ENCODE data around the gene LARGE2. TPM values are rescaled to one million over a fixed set of nuclear protein-coding genes. Genes with fewer than 3 reads are reported as not detected.

LARGE2 gene
- total RNA-seq, 2 experiments from 2014 or later: 0.54 to 0.64 TPM

GRCh38 chr11:45949992-45950407 lies 27.5 kb downstream of the LARGE2 start:
- Mint-ChIP-seq H3K4me1 (no peaks in the 10 kb centered on the region), H3K36me3 (peaks cover 13% of the 10 kb centered on the region), H3K4me3 (no peak overlapping the region), H3K27ac (no peak overlapping the region), H3K9me3 (ENCODE audit: low read depth) (no peaks in the 10 kb centered on the region), H3K27me3 (no peaks in the 10 kb centered on the region)
- ATAC-seq (no peak), DNase-seq (no peak)
- CTCF ChIA-PET: no interaction called here

GRCh38 chr11:45959851-45960250 lies 37.4 kb downstream of the LARGE2 start:
- CTCF ChIA-PET: interaction anchor here (1.8 kb wide), 1 partner anchor 117 kb away, joined by 4 read pairs; no protein-coding TSS in a partner anchor
- H3K27me3 Mint-ChIP-seq: no peaks in the 10 kb centered on the region
- no peak for ATAC-seq

GRCh38 chr11:45960387-45961095 lies 38.1 kb downstream of the LARGE2 start:
- H3K27me3 Mint-ChIP-seq: no peaks in the 10 kb centered on the region
- no peak for DNase-seq
- peaks cover 7% of the 10 kb centered on the region for H3K36me3 Mint-ChIP-seq
- H3K4me3 Mint-ChIP-seq: no peak overlapping the region
- CTCF ChIA-PET: interaction anchor here (1.2 to 1.8 kb wide), 2 partner anchors 46 to 118 kb away, joined by 3 to 4 read pairs; no protein-coding TSS in a partner anchor
- no peaks in the 10 kb centered on the region for H3K4me1 Mint-ChIP-seq
- H3K27ac Mint-ChIP-seq: no peak overlapping the region
- no peaks in the 10 kb centered on the region for H3K9me3 Mint-ChIP-seq (ENCODE audit: low read depth)
- no peak for ATAC-seq

More at GRCh38 chr11:45959851-45960250, 37.4 kb downstream of the LARGE2 start:
- no peak for DNase-seq
- Mint-ChIP-seq H3K9me3 (ENCODE audit: low read depth) (no peaks in the 10 kb centered on the region), H3K4me3 (no peak overlapping the region), H3K4me1 (no peaks in the 10 kb centered on the region), H3K27ac (no peak overlapping the region), H3K36me3 (peaks cover 13% of the 10 kb centered on the region)

- DNase-seq (no peak), ATAC-seq (no peak)
- Mint-ChIP-seq H3K27ac (no peak overlapping the region), H3K36me3 (peaks cover 5% of the 10 kb centered on the region), H3K27me3 (no peaks in the 10 kb centered on the region), H3K9me3 (ENCODE audit: low read depth) (no peaks in the 10 kb centered on the region), H3K4me1 (no peaks in the 10 kb centered on the region), H3K4me3 (no peak overlapping the region)
- CTCF ChIA-PET: interaction anchor here (1.2 kb wide), 1 partner anchor 45 kb away, joined by 3 read pairs; no protein-coding TSS in a partner anchor
These were observed 39.3 kb downstream of the LARGE2 start for GRCh38 chr11:45961751-45962240.

DNA sequence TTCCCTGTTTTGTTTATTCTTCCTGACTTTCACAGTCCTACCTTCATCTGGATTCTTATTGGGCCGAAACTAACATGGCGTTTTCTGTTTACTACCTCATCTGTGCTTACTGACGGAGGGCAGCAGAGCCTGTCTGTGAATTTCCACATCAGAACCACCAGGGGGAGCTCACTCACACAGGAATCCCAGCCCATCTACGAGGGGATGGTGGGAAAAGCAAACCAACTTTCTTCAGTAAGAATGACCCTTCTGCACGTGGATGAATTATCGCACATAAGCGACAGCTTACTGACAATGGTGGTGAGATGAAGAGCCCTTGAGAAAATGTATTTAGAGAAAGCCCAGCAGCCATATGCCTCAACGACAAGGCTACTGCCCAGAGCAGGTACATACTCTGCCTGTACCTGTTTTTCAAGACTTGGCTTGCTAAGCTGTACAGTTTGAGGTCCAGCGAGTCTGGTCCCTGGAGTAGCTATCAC lies 42.5 kb downstream of the LARGE2 start:
- Mint-ChIP-seq H3K27me3 (no peaks in the 10 kb centered on the region), H3K4me1 (no peaks in the 10 kb centered on the region), H3K9me3 (ENCODE audit: low read depth) (no peaks in the 10 kb centered on the region), H3K27ac (no peak overlapping the region), H3K36me3 (peaks cover 8% of the 10 kb centered on the region), H3K4me3 (no peak overlapping the region)
- CTCF ChIA-PET: interaction anchor here (0.7 to 4.5 kb wide), 40 partner anchors 9 to 353 kb away, joined by 3 to 43 read pairs (median 4); no protein-coding TSS in a partner anchor
- ATAC-seq (peak; percentile 94), DNase-seq (peak; percentile 69)

- Mint-ChIP-seq H3K36me3 (peaks cover 7% of the 10 kb centered on the region), H3K9me3 (ENCODE audit: low read depth) (no peaks in the 10 kb centered on the region), H3K4me1 (no peaks in the 10 kb centered on the region), H3K27me3 (no peaks in the 10 kb centered on the region), H3K27ac (no peak overlapping the region), H3K4me3 (no peak overlapping the region)
- ATAC-seq: no peak
- CTCF ChIA-PET: interaction anchor here (1.2 to 4.5 kb wide), 3 partner anchors 11 to 39 kb away, joined by 5 to 43 read pairs (median 5); no protein-coding TSS in a partner anchor
- DNase-seq: no peak
These were observed 45.0 kb downstream of the LARGE2 start for GRCh38 chr11:45967506-45967905.

DNA sequence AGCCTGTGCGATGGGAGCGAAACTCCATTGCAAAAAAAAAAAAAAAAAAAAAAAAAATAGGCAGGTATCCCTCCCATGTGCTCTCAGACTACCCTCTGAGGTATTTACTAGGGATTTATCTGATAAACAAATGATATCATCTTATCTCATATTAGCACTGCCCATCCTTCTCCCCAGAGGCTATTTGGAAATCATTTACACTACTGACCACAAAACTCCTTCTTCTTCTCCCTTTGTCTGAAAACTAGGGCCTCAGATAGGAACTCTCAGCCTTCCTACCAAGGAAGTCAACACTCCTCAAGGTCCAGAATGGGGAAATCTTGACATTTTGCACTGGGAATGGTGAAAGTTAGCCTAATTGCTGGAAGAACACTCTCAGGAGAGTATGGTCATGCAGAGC lies 46.4 kb downstream of the LARGE2 start:
- CTCF ChIA-PET: interaction anchor here (1.3 kb wide), 1 partner anchor 9 kb away, joined by 3 read pairs; no protein-coding TSS in a partner anchor
- peaks cover 7% of the 10 kb centered on the region for H3K36me3 Mint-ChIP-seq
- no peak overlapping the region for H3K4me3 Mint-ChIP-seq
- H3K27ac Mint-ChIP-seq: no peak overlapping the region
- DNase-seq (no peak), ATAC-seq (no peak)
- no peaks in the 10 kb centered on the region for H3K9me3 Mint-ChIP-seq (ENCODE audit: low read depth)
- no peaks in the 10 kb centered on the region for H3K27me3 Mint-ChIP-seq
- no peaks in the 10 kb centered on the region for H3K4me1 Mint-ChIP-seq

DNA sequence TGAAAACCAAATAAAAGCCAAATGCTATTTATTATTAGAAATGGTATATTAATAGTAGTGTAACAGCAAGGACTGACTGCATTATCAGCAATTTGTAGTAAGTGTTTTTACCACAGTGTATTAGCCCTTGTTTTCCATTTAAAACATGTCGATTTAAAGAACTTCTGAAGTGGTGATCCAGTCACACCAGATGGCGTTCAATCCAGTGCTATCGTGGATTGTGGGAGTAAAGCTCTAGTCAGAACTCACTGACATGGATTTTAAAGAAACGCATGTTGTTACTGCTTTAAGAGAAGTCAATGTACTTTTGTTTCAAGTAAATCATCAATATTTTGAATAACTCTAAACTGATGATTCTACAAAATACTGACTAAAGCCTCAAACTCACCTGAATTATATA lies 51.1 kb downstream of the LARGE2 start:
- no peaks in the 10 kb centered on the region for H3K27me3 Mint-ChIP-seq
- H3K27ac Mint-ChIP-seq: no peak overlapping the region
- peaks cover 8% of the 10 kb centered on the region for H3K36me3 Mint-ChIP-seq
- ATAC-seq (no peak), DNase-seq (no peak)
- H3K9me3 Mint-ChIP-seq (ENCODE audit: low read depth): no peaks in the 10 kb centered on the region
- H3K4me1 Mint-ChIP-seq: no peaks in the 10 kb centered on the region
- CTCF ChIA-PET: interaction anchor here (0.6 kb wide), 1 partner anchor 44 kb away, joined by 4 read pairs; no protein-coding TSS in a partner anchor
- no peak overlapping the region for H3K4me3 Mint-ChIP-seq

GRCh38 chr11:45974806-45975205 lies 52.4 kb downstream of the LARGE2 start:
- H3K27ac Mint-ChIP-seq: no peak overlapping the region
- H3K4me3 Mint-ChIP-seq: no peak overlapping the region
- no peaks in the 10 kb centered on the region for H3K4me1 Mint-ChIP-seq
- no peaks in the 10 kb centered on the region for H3K9me3 Mint-ChIP-seq (ENCODE audit: low read depth)
- no peak for DNase-seq
- ATAC-seq: no peak
- peaks cover 8% of the 10 kb centered on the region for H3K36me3 Mint-ChIP-seq
- CTCF ChIA-PET: interaction anchor here (0.9 to 1.2 kb wide), 3 partner anchors 10 to 26 kb away, joined by 3 to 7 read pairs (median 3); no protein-coding TSS in a partner anchor
- no peaks in the 10 kb centered on the region for H3K27me3 Mint-ChIP-seq

Other genes with a start within 250 kb of the LARGE2 start
- 10 to 100 TPM; 15.2 to 15.7 TPM for gene SLC35C1, start 117.5 kb upstream of the LARGE2 start, total RNA-seq
- gene CRY2, start 75.2 kb upstream of the LARGE2 start, total RNA-seq: 10 to 100 TPM; 22.5 to 23.3 TPM
- gene MAPK8IP1, start 37.0 kb upstream of the LARGE2 start, total RNA-seq: under 1 TPM; 0.42 to 0.73 TPM
- 1 to 10 TPM in 1 of 2 experiments, under 1 TPM in 1; 0.93 to 1.5 TPM for gene FREY1, start 15.4 kb upstream of the LARGE2 start, total RNA-seq
- gene PEX16, start 4.8 kb upstream of the LARGE2 start, total RNA-seq: 10 to 100 TPM; 45.9 to 53.9 TPM
- gene PHF21A, start 198.8 kb downstream of the LARGE2 start, total RNA-seq: 10 to 100 TPM; 34.6 to 39.7 TPM

All from activated CD8-positive, alpha-beta memory T cell treated with anti-CD3 and anti-CD28 coated beads, Interleukin-2, amount 10 ng/mL, durations not matched to agents 7 days and 5 days (primary cell).